ENCODE results near the gene ASH1L. TPM values are rescaled to one million over a fixed set of nuclear protein-coding genes. Genes with fewer than 3 reads are reported as not detected.

ASH1L gene
- total RNA-seq, 1 donor, result 41.6 TPM

DNA sequence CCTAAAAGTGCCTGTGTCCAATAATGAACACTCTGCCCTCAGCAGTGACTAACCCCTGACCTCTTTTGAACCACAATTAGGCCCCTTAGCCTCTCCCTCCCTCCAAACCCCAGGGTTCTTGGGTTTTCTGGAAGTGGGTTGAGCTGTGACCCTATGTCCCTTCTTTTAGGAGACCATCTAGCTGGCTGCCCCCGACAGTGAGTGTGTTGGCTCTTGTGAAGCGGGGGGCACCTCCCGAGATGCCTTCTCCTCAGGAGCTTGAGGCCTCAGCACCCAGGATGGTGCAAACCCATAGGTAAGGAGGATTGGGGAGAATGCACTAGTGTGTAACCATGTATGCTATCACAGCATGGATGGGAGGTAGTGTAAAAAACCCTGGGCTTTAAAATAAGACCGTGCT is 234.6 kb downstream of the ASH1L start:
- H3K36me3 ChIP-seq (ENCODE audit: insufficient read depth, low read length), result peaks cover 34% of the 10 kb centered on the region
- peaks cover 30% of the 10 kb centered on the region for H3K79me2 ChIP-seq (ENCODE audit: insufficient read depth, low read length)

DNA sequence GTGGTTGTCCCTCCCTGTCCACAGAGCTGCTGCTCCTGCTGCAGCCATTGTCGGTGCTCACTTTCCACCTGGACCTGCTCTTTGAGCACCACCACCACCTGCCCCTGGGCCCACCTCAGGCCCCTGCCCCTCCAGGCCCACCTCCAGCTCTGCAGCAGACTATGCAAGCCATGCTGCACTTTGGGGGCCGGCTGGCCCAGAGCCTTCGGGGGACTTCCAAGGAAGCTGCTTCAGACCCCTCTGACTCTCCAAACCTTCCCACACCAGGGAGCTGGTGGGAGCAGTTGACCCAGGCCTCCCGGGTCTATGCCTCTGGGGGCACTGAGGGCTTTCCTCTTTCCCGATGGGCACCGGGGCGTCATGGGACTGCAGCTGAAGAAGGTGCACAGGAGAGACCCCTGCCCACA is 236.0 kb downstream of the ASH1L start:
- Histone ChIP-seq H3K9me3 (ENCODE audit: low read depth, low read length) (no peaks in the 10 kb centered on the region), H3K4me2 (ENCODE audit: insufficient read depth, low read length) (no peak overlapping the region), H3K4me1 (ENCODE audit: insufficient read depth, low read length) (peaks cover 16% of the 10 kb centered on the region), H3K27ac (ENCODE audit: low read depth, low read length) (no peak overlapping the region), H3K4me3 (ENCODE audit: insufficient read depth, low read length) (no peak overlapping the region), H3K36me3 (ENCODE audit: insufficient read depth, low read length) (peaks cover 34% of the 10 kb centered on the region), H3K79me2 (ENCODE audit: insufficient read depth, low read length) (peaks cover 34% of the 10 kb centered on the region), H4K20me1 (ENCODE audit: insufficient read depth, low read length) (peaks cover 24% of the 10 kb centered on the region), H3K27me3 (ENCODE audit: insufficient read depth, low read length) (no peaks in the 10 kb centered on the region), H2AFZ (ENCODE audit: low read length) (no peak overlapping the region)
- no peak for DNase-seq (ENCODE audit: insufficient read length, low spot score, missing footprints)
- TF ChIP-seq, protein P1, sequence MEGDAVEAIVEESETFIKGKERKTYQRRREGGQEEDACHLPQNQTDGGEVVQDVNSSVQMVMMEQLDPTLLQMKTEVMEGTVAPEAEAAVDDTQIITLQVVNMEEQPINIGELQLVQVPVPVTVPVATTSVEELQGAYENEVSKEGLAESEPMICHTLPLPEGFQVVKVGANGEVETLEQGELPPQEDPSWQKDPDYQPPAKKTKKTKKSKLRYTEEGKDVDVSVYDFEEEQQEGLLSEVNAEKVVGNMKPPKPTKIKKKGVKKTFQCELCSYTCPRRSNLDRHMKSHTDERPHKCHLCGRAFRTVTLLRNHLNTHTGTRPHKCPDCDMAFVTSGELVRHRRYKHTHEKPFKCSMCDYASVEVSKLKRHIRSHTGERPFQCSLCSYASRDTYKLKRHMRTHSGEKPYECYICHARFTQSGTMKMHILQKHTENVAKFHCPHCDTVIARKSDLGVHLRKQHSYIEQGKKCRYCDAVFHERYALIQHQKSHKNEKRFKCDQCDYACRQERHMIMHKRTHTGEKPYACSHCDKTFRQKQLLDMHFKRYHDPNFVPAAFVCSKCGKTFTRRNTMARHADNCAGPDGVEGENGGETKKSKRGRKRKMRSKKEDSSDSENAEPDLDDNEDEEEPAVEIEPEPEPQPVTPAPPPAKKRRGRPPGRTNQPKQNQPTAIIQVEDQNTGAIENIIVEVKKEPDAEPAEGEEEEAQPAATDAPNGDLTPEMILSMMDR (IDR thresholded peaks at IDR 0.05; ENCODE audit: extremely low read depth, low read depth, low read length), result no peak

More for the DNA sequence above, 234.6 kb downstream of the ASH1L start:
- Histone ChIP-seq H3K9me3 (ENCODE audit: low read depth, low read length) (no peaks in the 10 kb centered on the region), H2AFZ (ENCODE audit: low read length) (no peak overlapping the region), H3K4me1 (ENCODE audit: insufficient read depth, low read length) (peaks cover 7% of the 10 kb centered on the region), H3K4me2 (ENCODE audit: insufficient read depth, low read length) (no peak overlapping the region), H3K27me3 (ENCODE audit: insufficient read depth, low read length) (no peaks in the 10 kb centered on the region), H3K27ac (ENCODE audit: low read depth, low read length) (no peak overlapping the region), H3K4me3 (ENCODE audit: insufficient read depth, low read length) (no peak overlapping the region), H4K20me1 (ENCODE audit: insufficient read depth, low read length) (peaks cover 18% of the 10 kb centered on the region)
- peak; percentile 45 for DNase-seq (ENCODE audit: insufficient read length, low spot score, missing footprints)
- TF ChIP-seq, protein P1 (IDR thresholded peaks at IDR 0.05; ENCODE audit: extremely low read depth, low read depth, low read length), result no peak

DNA sequence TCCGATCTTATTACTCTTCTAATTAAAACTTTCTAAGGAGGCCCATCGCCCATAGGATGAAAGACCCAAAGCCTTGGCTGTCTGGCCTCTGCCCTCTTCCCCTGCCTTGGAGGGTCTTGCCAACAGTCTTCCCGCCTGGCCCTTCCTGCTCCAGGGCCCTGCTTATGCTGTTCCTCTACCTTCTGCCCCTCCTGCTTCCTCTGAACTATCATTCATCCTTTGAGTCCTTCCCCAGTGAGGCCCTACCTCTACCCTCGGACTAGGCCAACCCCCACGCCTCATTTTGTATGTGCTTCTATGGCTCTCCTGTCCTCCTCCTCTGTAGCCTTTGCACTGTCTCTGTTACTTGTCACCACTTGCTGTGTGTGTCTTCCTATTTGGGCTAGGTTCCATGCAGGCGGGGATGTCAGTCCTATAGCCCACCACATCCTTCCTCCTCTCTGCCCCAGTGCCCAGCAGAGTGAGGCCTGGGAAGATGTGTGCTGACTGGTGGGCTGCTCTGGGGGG is 236.5 kb downstream of the ASH1L start:
- no peak overlapping the region for H3K4me2 ChIP-seq (ENCODE audit: insufficient read depth, low read length)
- DNase-seq (ENCODE audit: insufficient read length, low spot score, missing footprints), result peak; percentile 47
- peaks cover 27% of the 10 kb centered on the region for H4K20me1 ChIP-seq (ENCODE audit: insufficient read depth, low read length)
- peaks cover 37% of the 10 kb centered on the region for H3K79me2 ChIP-seq (ENCODE audit: insufficient read depth, low read length)
- H2AFZ ChIP-seq (ENCODE audit: low read length), result no peak overlapping the region
- peaks cover 19% of the 10 kb centered on the region for H3K4me1 ChIP-seq (ENCODE audit: insufficient read depth, low read length)
- H3K27ac ChIP-seq (ENCODE audit: low read depth, low read length), result no peak overlapping the region
- no peak overlapping the region for H3K4me3 ChIP-seq (ENCODE audit: insufficient read depth, low read length)
- no peaks in the 10 kb centered on the region for H3K27me3 ChIP-seq (ENCODE audit: insufficient read depth, low read length)
- TF ChIP-seq, protein P1 (IDR thresholded peaks at IDR 0.05; ENCODE audit: extremely low read depth, low read depth, low read length), result no peak
- H3K36me3 ChIP-seq (ENCODE audit: insufficient read depth, low read length), result peaks cover 29% of the 10 kb centered on the region
- no peaks in the 10 kb centered on the region for H3K9me3 ChIP-seq (ENCODE audit: low read depth, low read length)

DNA sequence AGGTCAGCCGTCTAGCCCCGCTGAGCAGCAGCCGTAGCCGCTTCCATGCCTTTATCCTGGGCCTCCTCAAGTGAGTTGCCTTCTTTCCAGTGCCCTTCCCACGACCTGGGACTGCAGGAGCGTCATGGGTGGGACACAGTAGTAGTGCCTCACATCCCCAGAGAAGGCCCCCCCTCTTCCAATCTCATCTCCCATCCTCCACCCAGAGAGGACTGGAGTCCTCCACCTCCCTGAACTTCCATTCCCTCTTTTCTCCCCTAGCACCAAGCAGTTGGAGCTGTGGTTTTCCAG is 237.1 kb downstream of the ASH1L start:
- H3K4me3 ChIP-seq (ENCODE audit: insufficient read depth, low read length), result peak overlapping the region; percentile 86
- no peaks in the 10 kb centered on the region for H3K9me3 ChIP-seq (ENCODE audit: low read depth, low read length)
- DNase-seq (ENCODE audit: insufficient read length, low spot score, missing footprints), result peak; percentile 74
- peak overlapping the region; percentile 99 for H3K4me2 ChIP-seq (ENCODE audit: insufficient read depth, low read length)
- TF ChIP-seq, protein P1 (IDR thresholded peaks at IDR 0.05; ENCODE audit: extremely low read depth, low read depth, low read length), result no peak
- H3K4me1 ChIP-seq (ENCODE audit: insufficient read depth, low read length), result peaks cover 20% of the 10 kb centered on the region
- no peak overlapping the region for H2AFZ ChIP-seq (ENCODE audit: low read length)
- peaks cover 35% of the 10 kb centered on the region for H3K79me2 ChIP-seq (ENCODE audit: insufficient read depth, low read length)
- H4K20me1 ChIP-seq (ENCODE audit: insufficient read depth, low read length), result peaks cover 24% of the 10 kb centered on the region
- no peaks in the 10 kb centered on the region for H3K27me3 ChIP-seq (ENCODE audit: insufficient read depth, low read length)
- H3K27ac ChIP-seq (ENCODE audit: low read depth, low read length), result peak overlapping the region; percentile 32
- peaks cover 24% of the 10 kb centered on the region for H3K36me3 ChIP-seq (ENCODE audit: insufficient read depth, low read length)
